Right renal pelvis (tissue), 4 donors: Measurements from ENCODE around the gene CSF3. TPM values are rescaled to one million over a fixed set of nuclear protein-coding genes. Genes with fewer than 3 reads are reported as not detected.
"Not testable (repeated sequence)": the region's sequence is repeated elsewhere in the genome, so short reads cannot be mapped to it uniquely, and the experiment has no call there.

ENCODE experiments used
- DNase-seq, 4 donors: peaks; one replicate each; pipeline ENCODE4 v3.0.0-alpha.2; 2013; ENCODE audit warnings: low read depth in 4 of 4, low spot score in 3 of 4, missing footprints in 1 of 4
- polyA plus RNA-seq, 4 donors: library from polyadenylated mRNA; unstranded; fragments of 120-200 nt; gene quantifications; one replicate each; pipeline ENCODE4 v1.2.1, GENCODE V29; 2013; ENCODE audit not compliant: insufficient read length in 4 of 4

The CSF3 gene
- polyA plus RNA-seq, 4 donors: not detected

GRCh38 chr17:39996800-39997199 lies 18.4 kb upstream of the CSF3 start:
- no peak for DNase-seq

GRCh38 chr17:39997543-39997942 lies 17.7 kb upstream of the CSF3 start:
- no peak for DNase-seq

- DNase-seq: no peak
Observed at GRCh38 chr17:39999067-39999466, 16.2 kb upstream of the CSF3 start.

- no peak for DNase-seq
Observed at GRCh38 chr17:40000161-40000560, 15.1 kb upstream of the CSF3 start.

- DNase-seq: not testable (repeated sequence)
Observed at GRCh38 chr17:40001335-40001734, 13.9 kb upstream of the CSF3 start.

GRCh38 chr17:40004072-40004471 lies 11.2 kb upstream of the CSF3 start:
- no peak for DNase-seq

- DNase-seq: no peak
Observed at GRCh38 chr17:40004712-40005111, 10.5 kb upstream of the CSF3 start.

GRCh38 chr17:40005520-40005919 lies 9.7 kb upstream of the CSF3 start:
- no peak for DNase-seq

GRCh38 chr17:40010946-40011500 lies 4.2 kb upstream of the CSF3 start:
- not testable (repeated sequence) for DNase-seq

GRCh38 chr17:40012017-40012647 lies 3.1 kb upstream of the CSF3 start:
- not testable (repeated sequence) for DNase-seq

GRCh38 chr17:40014375-40014980 lies 762 bp upstream of the CSF3 start:
- no peak for DNase-seq

GRCh38 chr17:40015998-40016985 lies 1.1 kb downstream of the CSF3 start:
- no peak for DNase-seq

- no peak for DNase-seq
Observed at GRCh38 chr17:40017422-40018080, 2.3 kb downstream of the CSF3 start.

GRCh38 chr17:40018211-40019121 lies 3.2 kb downstream of the CSF3 start:
- no peak for DNase-seq

GRCh38 chr17:40019140-40019991 lies 4.1 kb downstream of the CSF3 start:
- DNase-seq: no peak

- no peak for DNase-seq
Observed at GRCh38 chr17:40020146-40020545, 4.9 kb downstream of the CSF3 start.

- no peak for DNase-seq
Observed at GRCh38 chr17:40021451-40021971, 6.3 kb downstream of the CSF3 start.

- DNase-seq: no peak
Observed at GRCh38 chr17:40022497-40022896, 7.3 kb downstream of the CSF3 start.
